Transverse colon (tissue), 4 donors: ENCODE results near the gene PDZD2. TPM values are rescaled to one million over a fixed set of nuclear protein-coding genes. Genes with fewer than 3 reads are reported as not detected.

Experiments used
- DNase-seq: peaks from one replicate; pipeline ENCODE4 v3.0.0-alpha.2; 2019
- H3K27ac ChIP-seq, 4 donors: fragments of 200-600 bp; sonication (generic); 2 replicates each; pipeline ENCODE4 v1.5.1; 2016 to 2018; ENCODE audit warnings: inconsistent platforms in 4 of 4
- H3K27me3 ChIP-seq: fragments of 200-600 bp; sonication (generic); 2 replicates; pipeline ENCODE4 v1.5.1; 2017; ENCODE audit warnings: inconsistent platforms
- H3K36me3 ChIP-seq, 4 donors: fragments of 200-600 bp; sonication (generic); 2 replicates each; pipeline ENCODE4 v1.5.1; 2017 to 2019; ENCODE audit warnings: inconsistent platforms in 4 of 4
- H3K4me1 ChIP-seq, 4 donors: fragments of 200-600 bp; sonication (generic); 2 replicates each; pipeline ENCODE4 v1.5.1; 2017 to 2020; ENCODE audit warnings: inconsistent platforms in 4 of 4
- H3K4me3 ChIP-seq, 4 donors: fragments of 200-600 bp; sonication (generic); 1 replicate in 1 of 4; 2 replicates in 3 of 4; pipeline versions ENCODE4 v1.5.1 to v1.6.1; 2017 to 2019; ENCODE audit warnings: inconsistent platforms in 4 of 4
- H3K9me3 ChIP-seq, 2 donors: fragments of 200-600 bp; sonication (generic); 2 replicates each; pipeline ENCODE4 v1.5.1; 2017 to 2019; ENCODE audit warnings: inconsistent platforms in 2 of 2
- CTCF ChIP-seq, 5 experiments: fragments of 200-600 bp in 3 of 5; fragments of 450-650 bp in 2 of 5; sonication (generic) in 3 of 5; IDR thresholded peaks; 1 replicate in 2 of 5; 2 replicates in 3 of 5; pipeline ENCODE4 v1.5.1; 2016 to 2017; ENCODE audit warnings: antibody characterized with exemption in 5 of 5, inconsistent platforms in 3 of 5, mild to moderate bottlenecking in 2 of 5, moderate library complexity in 1 of 5
- EP300 ChIP-seq: sonication (generic); formaldehyde crosslinking; IDR thresholded peaks from one replicate; pipeline ENCODE4 v1.6.1; 2017; ENCODE audit warnings: antibody characterized with exemption, low read depth
- POLR2A ChIP-seq: fragments of 450-650 bp; IDR thresholded peaks from one replicate; pipeline ENCODE4 v1.6.1; 2016; ENCODE audit warnings: antibody characterized with exemption, mild to moderate bottlenecking, moderate library complexity
- POLR2AphosphoS5 ChIP-seq, 3 donors: sonication (generic); formaldehyde crosslinking; IDR thresholded peaks; one replicate each; pipeline ENCODE4 v1.6.1; 2016; ENCODE audit warnings: antibody characterized with exemption in 3 of 3
- WGBS, 2 donors: methylation state at CpG; one replicate each; pipeline ENCODE4 v1.1.5; 2018; ENCODE audit warnings: low coverage in 1 of 2; 5-methylcytosine and 5-hydroxymethylcytosine counted together
- in situ Hi-C, 4 donors: fragments of 200-750 bp; cut with MboI; loops; one replicate each; pipeline versions ENCODE4 v1.15.0 to v1.15.1; 2017; ENCODE audit warnings: low sequenced_read_pairs in 3 of 4, low pct_ligation_motif_present in 1 of 4, low pct_unique_long_range_greater_than_20kb in 1 of 4
- intact Hi-C: fragments of 100-400 bp; cut with DNase I; formaldehyde crosslinking; loops from one replicate; pipeline ENCODE4 v1.15.1; 2023; ENCODE audit warnings: low total_unique reads
- total RNA-seq, 4 donors: library from RNA; depleted of rRNA; stranded (reverse); fragments of >200 nt; gene quantifications; one replicate each; pipeline ENCODE4 v1.1.0, GENCODE V29; 2016

PDZD2 gene
- total RNA-seq, 4 donors from 2014 or later = 2.0 to 3.7 (median 2.8) TPM

GRCh38 chr5:31655491-31655890 lies 16.6 kb downstream of the PDZD2 start:
- WGBS, 2 donors = 80 to 88% methylated on average over 3 of the region's 3 CpGs
- Histone ChIP-seq H3K27ac (no peak overlapping the region), H3K4me3 (no peak overlapping the region), H3K9me3 (no peaks in the 10 kb centered on the region), H3K36me3 (no peaks in the 10 kb centered on the region), H3K4me1 (no peaks in the 10 kb centered on the region), H3K27me3 (no peaks in the 10 kb centered on the region)
- in situ Hi-C loops (no loop called here), intact Hi-C loops (no loop called here)
- DNase-seq = no peak
- no peak for TF ChIP-seq EP300
- no peak for TF ChIP-seq POLR2A

DNA sequence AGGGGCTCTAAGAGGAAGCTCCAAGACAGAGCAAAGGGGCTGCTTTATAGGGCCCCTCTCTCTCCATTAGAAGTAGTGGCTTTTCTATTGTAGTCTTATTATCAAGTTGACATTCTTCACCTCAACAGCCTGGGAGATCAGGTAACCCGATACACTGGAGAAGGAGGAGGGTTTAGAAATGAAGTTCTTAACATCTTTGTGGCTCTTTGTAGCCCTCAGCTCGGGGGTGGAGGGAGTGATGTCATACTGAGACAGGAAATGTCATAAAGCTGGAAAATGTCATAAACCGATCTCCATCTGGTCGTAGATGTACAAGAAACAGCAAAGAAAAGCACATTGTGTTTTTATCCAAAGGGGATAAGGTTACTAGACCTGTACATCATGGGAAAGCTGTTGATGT lies 17.9 kb downstream of the PDZD2 start:
- Histone ChIP-seq H3K36me3 (no peaks in the 10 kb centered on the region), H3K27me3 (no peaks in the 10 kb centered on the region), H3K27ac (no peak overlapping the region), H3K4me3 (no peak overlapping the region), H3K4me1 (no peaks in the 10 kb centered on the region), H3K9me3 (no peaks in the 10 kb centered on the region)
- no peak for DNase-seq
- intact Hi-C loops = no loop called here
- TF ChIP-seq POLR2AphosphoS5 (IDR thresholded peaks at IDR 0.05) = no peak
- no peak for TF ChIP-seq EP300
- TF ChIP-seq CTCF (IDR thresholded peaks at IDR 0.05) = no peak
- TF ChIP-seq POLR2A = no peak
- WGBS, 2 donors = 49% methylated on average over 4 of the region's 4 CpGs; no CpG with 5 or more reads in 1 of the 2 donors
- in situ Hi-C loops = no loop called here

DNA sequence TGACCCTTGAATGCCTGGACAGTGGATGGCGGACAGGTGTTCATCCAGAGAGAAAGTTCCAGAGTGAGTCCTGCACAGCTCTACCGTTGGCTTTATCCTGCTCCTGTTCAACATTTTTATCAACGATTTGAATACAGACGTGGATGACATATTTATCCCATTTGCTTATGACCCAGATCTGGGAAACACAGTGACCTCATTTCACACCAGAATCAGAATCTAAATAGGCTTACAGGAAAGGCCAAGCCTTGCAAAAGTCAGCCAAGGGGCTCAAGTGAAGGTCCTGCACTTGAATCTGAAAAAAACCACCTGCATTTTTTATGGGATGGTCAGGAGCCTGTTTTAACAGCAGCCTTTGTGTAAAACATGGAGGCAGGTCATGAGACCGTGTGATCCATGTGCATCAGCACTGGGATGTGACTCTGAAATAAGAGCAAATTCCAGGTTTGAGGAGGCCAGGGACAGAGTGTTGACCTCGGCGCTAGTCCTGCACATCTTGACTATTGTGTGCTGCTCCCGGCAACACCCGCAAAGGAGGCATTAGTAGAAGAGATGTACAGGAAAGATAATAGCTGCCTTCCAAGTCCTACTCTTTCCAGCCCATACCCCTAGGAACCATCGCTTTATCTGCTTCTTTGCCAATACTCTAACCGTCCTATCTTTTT lies 18.5 kb downstream of the PDZD2 start:
- Histone ChIP-seq H3K27me3 (no peaks in the 10 kb centered on the region), H3K27ac (no peak overlapping the region), H3K4me1 (no peaks in the 10 kb centered on the region), H3K4me3 (no peak overlapping the region), H3K9me3 (no peaks in the 10 kb centered on the region), H3K36me3 (no peaks in the 10 kb centered on the region)
- intact Hi-C loops = no loop called here
- no peak for DNase-seq
- in situ Hi-C loops = no loop called here
- TF ChIP-seq POLR2AphosphoS5 (IDR thresholded peaks at IDR 0.05) = no peak
- TF ChIP-seq EP300 = no peak
- TF ChIP-seq POLR2A = no peak
- no peak for TF ChIP-seq CTCF (IDR thresholded peaks at IDR 0.05)
- WGBS, 2 donors = 81 to 88% methylated on average over 8 to 11 of the region's 11 CpGs

DNA sequence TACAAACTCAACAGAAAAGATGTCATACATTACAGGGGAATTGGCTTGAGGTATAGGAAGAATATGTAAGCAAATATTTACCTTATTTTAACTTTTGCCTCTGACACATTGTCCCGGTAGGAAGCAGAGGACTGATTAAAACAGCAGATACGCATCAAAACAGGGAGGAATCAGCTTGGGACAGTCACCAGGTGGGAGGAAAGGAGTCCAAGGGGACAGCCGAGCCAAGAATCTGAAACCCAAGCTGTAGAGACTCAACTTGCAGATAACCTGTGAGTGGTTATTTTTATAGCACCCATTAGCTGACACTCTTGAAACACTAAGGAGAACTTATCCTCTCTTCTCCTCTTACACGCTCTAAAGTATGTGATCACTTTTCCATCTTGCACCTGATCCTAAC lies 22.3 kb downstream of the PDZD2 start:
- TF ChIP-seq POLR2A (no peak), CTCF (IDR thresholded peaks at IDR 0.05) (no peak), EP300 (no peak), POLR2AphosphoS5 (IDR thresholded peaks at IDR 0.05) (no peak)
- Histone ChIP-seq H3K9me3 (no peaks in the 10 kb centered on the region), H3K27me3 (no peaks in the 10 kb centered on the region), H3K4me3 (no peak overlapping the region), H3K27ac (no peak overlapping the region), H3K36me3 (no peaks in the 10 kb centered on the region), H3K4me1 (no peaks in the 10 kb centered on the region)
- in situ Hi-C loops = no loop called here
- WGBS, 2 donors = 72 to 82% methylated on average over 3 to 4 of the region's 4 CpGs
- intact Hi-C loops = no loop called here
- DNase-seq = no peak

DNA sequence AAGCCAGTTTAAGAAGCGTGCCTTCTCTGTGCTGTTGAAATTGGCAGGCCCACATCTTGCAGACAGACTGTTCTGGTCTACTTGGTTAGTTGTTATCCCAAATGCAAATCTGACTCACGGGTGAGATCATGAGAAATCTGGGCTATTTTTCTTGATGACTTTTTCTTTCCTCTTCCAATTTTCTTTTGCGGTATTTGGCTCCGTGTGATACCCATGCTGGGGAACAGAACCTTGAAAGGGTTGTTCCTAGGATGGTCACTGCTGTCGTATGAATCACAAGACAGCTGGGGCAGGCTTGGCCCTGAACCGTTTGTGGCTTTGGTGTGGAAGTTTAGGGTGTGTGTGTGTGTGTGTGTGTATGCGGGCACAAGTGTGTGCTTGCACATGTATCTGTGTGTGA lies 24.6 kb downstream of the PDZD2 start:
- H3K36me3 ChIP-seq = no peaks in the 10 kb centered on the region
- WGBS, 2 donors = 63 to 89% methylated on average over 4 to 7 of the region's 7 CpGs
- H3K27ac ChIP-seq = no peak overlapping the region
- intact Hi-C loops = no loop called here
- H3K27me3 ChIP-seq = no peaks in the 10 kb centered on the region
- in situ Hi-C loops = no loop called here
- H3K9me3 ChIP-seq = no peaks in the 10 kb centered on the region
- no peak for DNase-seq
- no peaks in the 10 kb centered on the region for H3K4me1 ChIP-seq
- TF ChIP-seq CTCF (IDR thresholded peaks at IDR 0.05) (no peak), POLR2A (no peak), POLR2AphosphoS5 (IDR thresholded peaks at IDR 0.05) (no peak), EP300 (no peak)
- H3K4me3 ChIP-seq = no peak overlapping the region
